ENCODE measurements around the gene SEC22A. TPM values are rescaled to one million over a fixed set of nuclear protein-coding genes. Genes with fewer than 3 reads are reported as not detected.
A peak's percentile ranks its signal among the peaks of the same experiment; 100 is the strongest.

The SEC22A gene
- total RNA-seq, 1 donor from 2014 or later = 20.5 TPM

DNA sequence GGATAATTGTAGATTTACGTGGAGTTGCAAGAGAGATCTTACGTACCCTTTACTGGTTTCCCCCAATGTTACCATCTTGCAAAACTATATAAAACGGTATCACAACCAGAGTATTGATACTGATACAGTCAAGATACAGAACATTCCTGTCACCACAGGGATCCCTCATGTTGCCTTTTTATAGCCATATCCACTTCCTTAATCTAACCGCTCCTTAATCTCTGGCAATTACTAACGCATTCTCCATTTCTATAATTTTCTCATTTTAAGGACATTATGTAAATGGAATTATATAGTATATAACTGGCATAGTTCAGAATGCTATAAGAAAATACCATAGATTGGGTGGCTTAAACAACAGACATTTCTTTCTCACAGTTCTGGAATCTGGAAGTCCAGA is 61.1 kb downstream of the SEC22A start:
- DNase-seq (ENCODE audit: low spot score) = no peak

DNA sequence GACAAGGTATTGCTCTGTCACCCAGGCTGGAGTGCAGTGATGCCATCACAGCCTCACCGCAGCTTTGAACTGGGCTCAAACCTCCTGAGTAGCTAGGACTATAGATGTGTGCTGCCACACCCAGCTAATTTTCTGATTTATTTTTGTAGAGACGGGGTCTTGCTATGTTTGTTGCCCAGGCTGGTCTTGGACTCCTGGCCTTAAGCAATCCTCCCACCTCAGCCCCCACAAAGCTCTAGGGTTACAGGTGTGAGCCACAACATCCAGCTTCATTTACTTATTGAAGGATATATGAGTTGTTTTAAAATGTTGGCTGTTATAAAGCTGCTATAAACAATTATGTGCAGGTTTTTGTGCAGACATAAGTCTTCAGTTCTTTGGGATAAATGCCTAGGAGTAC is 62.2 kb downstream of the SEC22A start:
- no peak for DNase-seq (ENCODE audit: low spot score)

DNA sequence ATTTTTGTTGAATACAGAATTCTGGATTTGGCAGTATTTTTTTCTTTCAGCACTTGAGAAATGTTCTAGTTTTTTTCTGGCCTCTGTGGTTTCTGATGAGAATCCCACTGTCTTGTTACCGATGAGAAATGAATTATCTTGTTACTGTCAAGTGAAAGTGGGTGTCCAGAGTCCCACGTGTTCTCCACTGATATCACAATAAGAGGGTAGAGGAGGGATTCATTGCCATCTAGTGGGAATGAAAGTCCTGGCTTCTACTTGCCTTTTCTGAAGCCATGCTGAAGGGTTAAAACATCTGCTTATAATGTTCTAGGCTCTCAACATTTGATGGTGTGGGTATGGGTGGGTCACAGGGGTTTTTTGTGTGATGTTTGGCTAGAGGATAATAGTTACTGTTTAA is 66.1 kb downstream of the SEC22A start:
- DNase-seq (ENCODE audit: low spot score) = no peak

DNA sequence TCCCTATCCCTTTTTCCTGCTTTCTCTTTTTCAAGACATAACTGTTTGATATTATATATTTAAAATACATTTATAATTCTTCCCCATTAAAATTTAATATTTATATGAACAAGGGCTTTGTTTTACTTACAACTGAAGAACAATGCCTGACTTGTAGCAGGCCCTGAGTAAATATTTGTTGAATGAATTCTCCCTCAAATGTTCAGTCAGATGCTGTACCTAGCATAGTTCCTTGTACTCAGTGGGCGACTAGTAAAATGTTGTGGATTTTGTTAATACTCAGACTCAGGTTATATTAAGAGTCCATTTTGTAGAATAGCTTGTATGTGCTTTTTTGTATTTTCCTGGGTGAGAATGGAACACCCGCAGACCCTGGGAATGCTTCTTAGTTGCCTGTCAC is 69.1 kb downstream of the SEC22A start:
- no peak for DNase-seq (ENCODE audit: low spot score)

DNA sequence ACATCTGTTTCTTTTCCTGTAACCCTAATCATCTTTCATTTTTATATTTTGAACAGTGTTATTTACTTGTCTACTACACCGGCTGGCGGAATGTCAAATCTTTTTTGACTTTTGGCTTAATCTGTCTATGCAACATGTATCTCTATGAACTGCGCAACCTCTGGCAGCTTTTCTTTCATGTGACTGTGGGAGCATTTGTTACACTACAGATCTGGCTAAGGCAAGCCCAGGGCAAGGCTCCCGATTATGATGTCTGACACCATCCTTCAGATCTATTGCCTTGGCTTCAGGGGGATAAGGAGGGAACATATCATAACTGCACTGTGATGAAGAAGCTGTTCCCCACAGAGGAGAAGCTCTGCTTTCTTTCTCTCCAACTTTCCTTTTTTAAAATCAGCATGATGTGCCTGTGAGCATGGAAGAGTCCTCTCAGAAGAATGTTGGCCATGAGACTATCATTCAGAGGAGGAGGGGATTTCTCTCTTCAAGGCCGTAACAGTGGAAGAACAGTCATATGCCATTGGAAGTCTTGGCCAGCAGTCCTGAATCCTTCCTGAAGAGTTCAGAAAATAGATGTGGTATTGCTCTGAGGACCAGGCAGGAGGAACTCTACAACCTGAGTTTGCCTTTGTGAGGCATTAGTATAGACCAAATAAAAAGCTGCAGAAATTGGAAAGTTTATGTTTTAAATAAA is 69.9 kb downstream of the SEC22A start:
- DNase-seq (ENCODE audit: low spot score) = no peak

DNA sequence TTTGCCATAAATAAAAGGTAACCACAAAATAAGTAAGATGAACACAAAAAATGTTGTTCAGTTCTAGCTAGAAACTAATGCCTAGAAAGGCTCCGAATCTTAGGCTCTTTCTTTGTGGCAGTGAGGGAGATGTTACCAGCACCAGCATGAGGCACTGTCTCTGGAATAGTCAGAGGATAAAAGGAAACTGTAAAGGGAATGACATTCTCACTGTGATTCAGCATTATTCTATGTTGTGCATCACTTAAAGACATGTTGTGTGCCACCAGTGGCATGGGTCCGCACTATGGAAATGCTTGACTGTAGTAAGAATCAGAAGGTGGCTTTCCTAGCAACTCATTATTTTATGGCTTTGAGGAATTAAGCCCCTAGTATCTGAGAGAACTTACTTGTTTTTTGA is 70.8 kb downstream of the SEC22A start:
- no peak for DNase-seq (ENCODE audit: low spot score)

DNA sequence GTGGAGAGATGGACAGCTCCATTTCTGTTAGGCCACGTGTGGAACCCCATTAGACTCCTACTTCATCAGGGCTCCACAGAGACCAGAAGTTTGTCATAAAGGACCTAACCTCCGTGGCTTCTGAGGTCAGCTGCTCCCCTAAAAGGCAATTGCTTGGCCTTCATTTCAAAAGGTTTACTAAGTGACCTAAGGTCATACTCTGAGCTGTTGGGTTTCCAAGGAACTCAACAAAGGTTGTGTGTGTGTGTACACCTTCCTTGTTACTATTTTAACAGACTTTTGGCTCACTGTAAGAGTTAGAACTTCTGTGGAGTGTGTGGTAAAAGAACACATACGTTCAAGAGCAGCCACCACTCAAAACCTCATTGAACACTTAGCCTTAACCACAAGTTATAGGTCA is 73.9 kb downstream of the SEC22A start:
- DNase-seq (ENCODE audit: low spot score) = no peak

DNA sequence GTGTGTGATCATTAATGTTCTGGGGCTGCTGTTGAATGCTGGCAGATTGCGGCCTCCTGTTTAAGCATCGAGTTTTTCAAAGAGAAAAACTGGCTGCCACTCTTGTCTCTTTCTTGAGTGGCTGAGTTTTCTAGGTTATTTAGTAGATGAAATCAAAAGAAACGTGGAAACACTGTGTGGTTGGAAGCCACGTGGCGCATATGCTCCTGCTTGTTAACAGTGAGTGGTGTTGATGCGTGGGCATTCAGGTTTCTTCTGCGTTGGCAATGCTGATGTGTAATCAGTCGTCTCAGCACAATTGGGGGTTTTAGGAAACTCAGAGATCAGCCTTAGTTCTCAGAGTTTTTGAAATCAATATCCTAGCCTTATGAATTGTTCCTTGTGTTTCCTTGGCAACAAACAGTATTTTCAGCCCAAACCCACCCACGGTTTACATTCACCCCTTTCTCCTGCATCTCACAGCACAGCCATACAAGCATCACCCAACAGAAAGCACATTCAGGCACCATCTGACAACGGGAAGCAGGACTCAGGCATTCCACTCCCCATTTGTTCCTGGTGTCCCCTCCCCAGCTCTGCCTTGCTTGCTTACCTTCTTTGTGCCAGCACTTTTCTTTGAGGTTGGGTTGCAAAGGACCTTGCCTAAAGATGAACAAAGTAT is 74.7 kb downstream of the SEC22A start:
- DNase-seq (ENCODE audit: low spot score) = no peak

DNA sequence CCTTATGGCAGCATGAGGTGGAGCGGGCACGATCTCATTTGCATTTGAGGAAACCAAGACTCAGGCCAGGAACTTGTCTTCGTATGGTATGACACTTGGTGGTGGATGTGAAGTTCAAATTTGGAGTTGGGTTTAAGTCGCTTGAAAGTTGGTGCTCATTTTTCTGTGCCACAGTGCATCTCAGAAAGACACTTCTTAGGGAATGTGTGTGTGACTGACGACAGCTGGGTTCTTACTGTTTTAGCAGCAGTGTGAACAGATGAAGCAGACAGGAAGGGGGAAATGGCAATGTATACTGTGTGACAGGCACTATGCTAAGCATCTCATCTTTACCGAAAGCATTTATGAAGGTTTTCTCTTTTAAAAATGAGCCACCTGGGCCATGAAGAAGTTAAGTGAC is 75.4 kb downstream of the SEC22A start:
- no peak for DNase-seq (ENCODE audit: low spot score)

DNA sequence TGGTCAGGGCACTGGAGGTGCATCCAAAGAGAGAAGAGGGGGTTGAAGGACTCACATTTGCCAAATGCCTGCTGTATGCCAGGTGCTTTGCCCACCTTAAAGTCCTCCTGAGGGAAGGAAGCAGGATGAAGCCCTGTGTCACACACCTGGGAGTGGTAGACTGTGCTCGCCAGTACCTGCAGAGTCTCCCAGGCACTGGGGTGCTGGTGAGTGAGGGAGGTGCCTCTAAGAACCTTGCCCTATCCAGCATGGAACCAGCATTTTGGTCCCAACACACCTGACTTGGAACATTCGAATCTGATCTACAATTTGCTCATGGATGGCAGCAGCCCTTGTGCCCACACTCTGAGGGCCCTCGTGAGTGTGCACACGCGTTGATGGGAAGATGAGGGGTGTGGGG is 76.7 kb downstream of the SEC22A start:
- no peak for DNase-seq (ENCODE audit: low spot score)

DNA sequence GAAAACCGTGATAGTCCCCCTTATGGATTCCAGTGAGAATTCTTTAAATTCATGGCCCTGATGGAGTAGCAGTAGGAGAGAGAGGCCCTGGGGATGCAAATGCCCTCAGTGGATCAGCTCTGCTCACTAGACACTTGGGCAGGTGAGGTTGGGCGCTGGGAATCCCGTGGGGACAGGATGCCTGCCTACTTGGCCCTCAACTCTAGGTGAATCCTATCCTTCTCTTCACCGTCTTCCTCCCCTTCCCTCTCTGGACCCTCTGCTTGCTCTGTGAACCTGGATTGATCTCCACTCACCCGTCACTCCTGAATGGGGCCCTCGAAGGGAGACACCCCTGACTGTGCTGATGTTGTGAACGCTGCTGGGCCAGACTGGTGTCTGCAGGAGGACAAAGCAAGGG is 77.4 kb downstream of the SEC22A start:
- DNase-seq (ENCODE audit: low spot score) = no peak

DNA sequence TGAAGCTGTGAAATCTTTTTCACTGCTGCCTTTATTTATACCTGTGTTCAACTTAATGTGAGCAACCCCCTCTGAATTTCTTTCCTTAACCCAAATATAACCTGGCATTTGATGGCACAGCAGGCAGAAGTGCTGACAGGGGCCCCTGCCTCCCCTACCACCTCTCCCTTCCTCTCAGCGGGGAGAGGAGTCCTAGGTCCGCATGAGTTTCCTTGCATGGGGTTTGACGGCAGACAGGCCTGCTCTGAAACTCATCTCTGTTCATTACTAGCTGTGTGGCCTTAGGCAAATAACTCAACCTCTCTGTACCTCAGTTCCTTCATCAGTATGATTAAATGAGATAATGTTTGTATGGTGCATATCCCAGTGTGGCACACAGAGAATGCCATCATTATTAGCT is 79.7 kb downstream of the SEC22A start:
- DNase-seq (ENCODE audit: low spot score) = no peak

DNA sequence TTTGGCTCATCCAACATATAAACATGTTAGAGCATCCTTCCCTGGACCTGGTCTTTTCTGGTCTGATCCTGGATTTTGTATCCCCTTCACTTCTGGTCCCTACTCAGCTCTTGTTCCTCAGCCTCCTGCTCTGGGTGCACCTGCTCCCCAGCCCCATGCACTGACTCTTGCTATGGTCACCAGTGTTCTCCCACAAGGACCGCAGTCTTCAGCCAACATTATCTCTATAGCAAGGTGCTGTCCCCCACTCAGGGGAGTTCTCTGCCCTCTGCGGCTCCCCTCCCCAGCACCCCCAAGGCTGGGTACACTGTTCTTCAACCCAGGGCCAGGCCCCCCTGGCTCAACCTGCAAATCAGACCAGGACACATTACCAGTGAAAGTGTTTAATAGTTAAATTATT is 80.2 kb downstream of the SEC22A start:
- no peak for DNase-seq (ENCODE audit: low spot score)

DNA sequence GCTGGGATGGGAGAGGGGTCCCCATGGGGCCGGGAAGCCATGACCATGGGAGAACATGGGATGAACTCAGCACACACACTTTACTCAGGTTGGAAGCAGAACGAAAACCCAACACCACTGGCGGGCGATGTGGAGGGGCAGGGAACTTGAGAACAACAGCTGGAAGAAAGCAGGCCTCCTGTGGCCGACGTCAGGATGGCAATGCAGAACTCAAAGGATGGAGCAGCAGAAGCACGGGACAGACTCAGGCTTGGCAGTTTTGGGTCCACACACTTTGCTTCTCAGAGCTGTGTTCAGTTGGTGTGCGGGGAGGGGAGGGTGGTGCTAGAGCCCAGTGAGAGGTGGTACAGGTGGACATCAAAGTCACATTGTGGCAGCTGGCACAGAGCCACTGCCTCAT is 80.7 kb downstream of the SEC22A start:
- no peak for DNase-seq (ENCODE audit: low spot score)

DNA sequence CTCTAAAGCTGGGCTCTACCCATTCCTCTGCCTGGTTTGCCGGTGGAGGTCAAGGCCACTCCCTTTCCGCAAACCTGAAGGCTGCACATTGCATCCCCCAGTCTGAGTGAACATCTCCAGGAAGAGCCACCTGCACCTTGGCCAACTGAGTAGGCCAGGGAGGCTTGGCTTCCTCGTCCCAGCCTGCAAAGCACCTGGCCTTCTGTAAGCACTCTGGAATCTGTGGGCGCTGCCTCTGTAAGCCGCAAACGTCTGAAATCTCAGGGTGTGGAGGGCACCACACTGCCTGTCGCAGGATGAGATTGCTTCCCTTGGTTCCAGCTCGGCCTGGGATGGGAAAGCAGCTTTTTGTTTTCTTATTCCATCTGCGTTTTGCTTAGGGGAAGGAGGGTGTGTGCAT is 81.3 kb downstream of the SEC22A start:
- no peak for DNase-seq (ENCODE audit: low spot score)

DNA sequence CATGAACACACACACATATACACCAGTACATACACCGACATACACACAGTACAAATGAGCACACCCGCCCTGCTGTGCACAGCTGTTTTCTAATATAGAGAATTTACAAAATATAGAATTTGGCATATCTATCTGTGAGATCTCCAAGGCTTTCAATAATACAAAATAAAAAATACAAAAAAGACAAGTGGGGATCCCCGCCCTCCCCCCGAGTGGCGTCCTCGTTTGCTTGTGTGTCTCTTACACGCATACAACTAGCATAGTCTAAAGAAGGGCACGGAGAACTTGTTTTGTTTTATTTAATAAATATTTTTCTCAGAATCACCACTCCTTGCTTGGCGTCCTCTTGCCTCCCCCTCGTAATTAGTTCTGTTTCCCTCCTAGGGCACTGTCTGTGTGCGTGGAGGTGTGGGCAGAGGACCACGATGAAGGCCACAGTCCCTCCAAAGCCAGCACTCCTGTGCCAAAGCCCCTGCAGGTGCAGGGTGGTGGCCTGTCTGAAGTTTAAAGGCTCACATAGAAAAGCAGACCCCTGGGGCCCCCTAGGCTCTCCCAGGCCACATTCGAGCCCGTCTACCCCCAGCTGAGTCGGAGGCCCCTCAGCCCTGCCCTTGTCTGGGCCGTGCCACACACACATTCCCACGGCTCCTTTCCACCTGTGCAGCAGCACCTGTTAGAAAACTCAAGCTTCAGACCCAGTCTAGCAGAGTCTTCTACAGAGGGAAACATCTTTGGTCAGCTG is 82.1 kb downstream of the SEC22A start:
- DNase-seq (ENCODE audit: low spot score) = no peak

DNA sequence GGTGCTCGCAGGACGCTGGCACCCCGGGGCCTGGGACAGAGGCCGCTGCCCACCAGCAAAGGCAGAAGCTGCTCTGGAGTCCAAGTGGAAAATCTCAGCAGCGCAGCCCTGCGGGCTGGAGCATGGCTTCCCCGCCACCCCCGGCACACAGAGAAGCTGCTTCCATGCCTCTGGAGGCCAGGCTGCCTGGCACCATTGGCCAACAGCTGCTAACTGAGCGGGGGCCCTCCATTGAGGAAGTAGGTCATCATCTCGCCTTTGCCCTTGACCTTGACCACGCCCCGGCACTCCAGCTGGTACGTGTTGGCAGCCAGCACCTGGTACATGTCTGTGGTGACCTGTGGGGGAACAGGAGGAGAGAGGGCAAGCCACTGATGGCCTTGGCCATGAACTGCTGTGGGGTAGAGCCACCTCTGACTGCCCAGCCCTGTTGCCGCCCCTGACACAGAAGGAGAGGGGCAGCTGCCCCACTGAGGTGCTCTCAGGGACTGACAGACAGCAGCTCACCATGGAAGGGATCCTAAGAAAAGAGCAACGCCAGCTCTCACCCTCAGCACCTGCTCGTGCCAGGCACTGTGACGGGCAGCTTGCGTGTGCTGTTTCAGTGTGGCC is 82.8 kb downstream of the SEC22A start:
- DNase-seq (ENCODE audit: low spot score) = no peak

DNA sequence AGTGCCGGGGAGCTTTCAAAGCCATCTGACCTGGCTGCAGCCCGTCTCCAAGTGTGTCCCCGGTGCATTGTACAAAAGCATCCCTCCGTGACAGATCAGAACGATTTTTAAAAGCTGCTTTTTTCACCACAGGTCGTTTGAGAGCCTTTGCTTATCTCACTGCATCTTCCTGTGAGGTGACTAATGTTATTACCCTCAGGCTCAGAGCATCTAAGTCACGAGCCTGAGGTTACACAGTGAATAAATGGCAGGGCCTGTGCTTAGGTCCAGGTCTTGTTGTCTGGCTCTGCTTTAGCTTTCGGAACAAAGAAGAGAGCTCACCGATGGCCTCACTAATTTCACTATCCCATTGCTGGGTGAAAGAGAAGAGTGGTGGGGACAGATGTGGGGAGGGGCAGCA is 83.3 kb downstream of the SEC22A start:
- no peak for DNase-seq (ENCODE audit: low spot score)

DNA sequence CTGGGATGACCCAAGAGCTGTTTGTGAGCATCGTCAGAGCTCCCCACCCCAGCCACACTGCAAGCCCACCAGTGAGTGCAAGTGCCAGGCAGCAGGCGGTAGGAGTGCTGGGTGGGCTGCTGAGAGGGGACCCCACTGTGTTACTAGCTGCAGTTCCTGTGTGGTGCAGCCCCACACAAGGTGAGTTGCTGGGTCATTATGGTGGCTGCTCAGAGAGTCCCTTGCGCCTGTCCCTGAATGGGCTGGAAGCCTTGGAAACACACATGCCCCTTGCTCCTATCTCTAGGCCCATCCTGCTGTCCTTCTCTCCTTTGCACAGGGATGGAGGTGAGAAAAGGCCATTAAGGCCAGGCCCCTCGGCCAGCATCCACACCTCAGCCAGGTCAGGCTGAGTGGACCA is 83.7 kb downstream of the SEC22A start:
- no peak for DNase-seq (ENCODE audit: low spot score)

DNA sequence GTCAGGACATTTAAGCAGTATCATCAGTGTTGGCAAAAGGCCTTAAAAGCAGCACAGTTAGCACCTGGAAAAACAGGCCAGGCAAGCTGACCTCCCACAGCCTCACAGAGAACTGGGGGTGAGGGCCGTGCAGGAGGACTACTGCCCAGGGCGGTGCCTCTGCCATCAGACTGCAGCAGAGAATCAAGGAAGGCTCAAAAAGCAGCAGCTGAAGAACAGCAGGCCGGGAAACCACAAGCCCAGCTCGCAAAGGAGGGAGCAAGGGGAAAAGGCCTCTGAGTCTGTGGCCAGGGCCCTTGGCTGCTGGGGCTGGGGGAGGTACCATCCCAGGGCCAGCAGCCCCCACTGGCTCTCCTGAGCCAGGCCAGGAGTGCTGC is 84.2 kb downstream of the SEC22A start:
- DNase-seq (ENCODE audit: low spot score) = no peak

DNA sequence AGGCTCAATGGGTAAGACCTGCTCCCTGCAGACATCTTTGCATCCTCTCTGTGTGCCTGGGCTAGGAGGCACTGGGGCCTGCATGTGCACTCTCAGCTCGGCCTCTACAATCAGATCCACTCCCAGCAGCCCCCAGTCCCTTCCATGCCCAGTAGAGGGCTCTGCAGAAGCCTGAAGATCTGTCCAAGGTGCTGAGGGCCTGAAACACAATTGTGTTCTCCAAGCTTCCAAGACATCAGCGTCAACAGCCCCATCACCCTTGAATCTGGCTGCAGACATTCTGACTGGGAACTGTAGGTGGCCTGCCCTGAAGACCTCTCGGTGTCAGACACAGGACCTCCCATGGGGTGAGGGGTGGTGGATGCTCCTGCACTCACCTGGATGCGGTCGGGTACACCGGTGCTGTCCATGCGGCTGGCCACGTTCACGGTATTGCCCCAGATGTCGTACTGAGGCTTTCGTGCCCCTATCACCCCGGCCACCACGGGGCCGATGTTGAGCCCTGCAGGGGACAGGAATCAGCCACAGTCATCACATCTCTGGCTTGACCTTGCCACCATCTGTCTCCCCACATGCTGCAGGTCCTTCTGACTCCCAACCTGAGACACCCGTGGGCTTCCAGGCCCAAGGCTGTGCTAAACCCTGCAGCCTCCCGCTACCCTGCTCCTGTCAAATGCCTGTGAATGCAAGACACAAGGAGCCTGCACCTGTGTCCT is 84.7 kb downstream of the SEC22A start:
- peak; percentile 43 for DNase-seq (ENCODE audit: low spot score)

All from umbilical cord (tissue), 2 donors.